Prostate gland (tissue), 2 donors: ENCODE measurements around the gene KCTD8.

Experiments
- CTCF ChIP-seq, 4 experiments: fragments of 200-600 bp in 2 of 4; fragments of 450-650 bp in 2 of 4; sonication (generic) in 2 of 4; IDR thresholded peaks; 1 replicate in 3 of 4; 2 replicates in 1 of 4; pipeline ENCODE4 v1.5.1; 2016 to 2019; ENCODE audit warnings: antibody characterized with exemption in 4 of 4, mild to moderate bottlenecking in 2 of 4, moderate library complexity in 2 of 4
- POLR2A ChIP-seq: fragments of 450-650 bp; IDR thresholded peaks from one replicate; pipeline ENCODE4 v1.6.1; 2016; ENCODE audit warnings: antibody characterized with exemption, mild to moderate bottlenecking
- POLR2AphosphoS5 ChIP-seq: sonication (generic); formaldehyde crosslinking; IDR thresholded peaks from one replicate; pipeline ENCODE4 v1.6.1; 2017; ENCODE audit warnings: antibody characterized with exemption

GRCh38 chr4:44132526-44132925 is 316.1 kb downstream of the KCTD8 start:
- no peak for TF ChIP-seq POLR2A
- TF ChIP-seq CTCF (IDR thresholded peaks at IDR 0.05) = no peak
- no peak for TF ChIP-seq POLR2AphosphoS5
